WTC11 (cell line): ENCODE measurements around the gene LHPP. TPM values are rescaled to one million over a fixed set of nuclear protein-coding genes. Genes with fewer than 3 reads are reported as not detected.
A peak's percentile ranks its signal among the peaks of the same experiment; 100 is the strongest.

Experiments
- ATAC-seq: fragments of 200-7000 bp; cut with Tn5 transposase; 2 replicates; pipeline ENCODE4 v1.10.0; 2021; ENCODE audit warnings: mild to moderate bottlenecking, moderate library complexity
- CTCF ChIA-PET: fragments of 300-600 bp; sonication (Branson Sonifier 250); formaldehyde crosslinking; loops from one replicate; lab custom pipeline; 2021; ENCODE audit warnings: antibody characterized with exemption; lab: Charles Lee
- POLR2A ChIA-PET: fragments of 350-600 bp; sonication (Branson Sonifier 250); formaldehyde crosslinking; loops from one replicate; lab custom pipeline; 2021; ENCODE audit warnings: antibody characterized with exemption; lab: Charles Lee
- DNase-seq: peaks from one replicate; pipeline ENCODE4 v3.0.0; 2021; ENCODE audit warnings: low spot score
- H3K27ac Mint-ChIP-seq: 2 replicates; pipeline ENCODE4 v1.8.0; 2021; ENCODE audit warnings: mixed read lengths
- H3K27me3 Mint-ChIP-seq: 2 replicates; pipeline ENCODE4 v1.8.0; 2021; ENCODE audit warnings: low read depth, mild to moderate bottlenecking, moderate library complexity, mixed read lengths
- H3K36me3 Mint-ChIP-seq: 2 replicates; pipeline ENCODE4 v1.8.0; 2021; ENCODE audit warnings: mixed read lengths
- H3K4me1 Mint-ChIP-seq: 2 replicates; pipeline ENCODE4 v1.8.0; 2022; ENCODE audit warnings: mixed read lengths
- H3K4me3 Mint-ChIP-seq: 2 replicates; pipeline ENCODE4 v1.8.0; 2021; ENCODE audit warnings: mild to moderate bottlenecking, moderate library complexity, mixed read lengths
- H3K9me3 Mint-ChIP-seq: 2 replicates; pipeline ENCODE4 v1.8.0; 2021; ENCODE audit warnings: mixed read lengths
- AFF4 ChIP-seq: sonication (generic); formaldehyde crosslinking; IDR thresholded peaks from 2 replicates; pipeline ENCODE4 v1.8.1; 2023; ENCODE audit warnings: mild to moderate bottlenecking, missing genetic modification reagents, borderline replicate concordance
- ARID4B ChIP-seq: sonication (generic); formaldehyde crosslinking; IDR thresholded peaks from 2 replicates; pipeline ENCODE4 v1.8.0; 2023; ENCODE audit warnings: missing genetic modification reagents, mild to moderate bottlenecking, borderline replicate concordance
- CTCF ChIP-seq: fragments of 200-600 bp; IDR thresholded peaks from 2 replicates; pipeline ENCODE4 v1.8.0; 2022; ENCODE audit warnings: antibody characterized with exemption
- KAT7 ChIP-seq: sonication (generic); formaldehyde crosslinking; IDR thresholded peaks from 2 replicates; pipeline ENCODE4 v1.8.1; 2023; ENCODE audit warnings: missing genetic modification reagents, mild to moderate bottlenecking, borderline replicate concordance
- MLX ChIP-seq: sonication (generic); formaldehyde crosslinking; IDR thresholded peaks from 2 replicates; pipeline ENCODE4 v1.8.1; 2023; ENCODE audit warnings: mild to moderate bottlenecking, missing genetic modification reagents, moderate library complexity
- ZMAT4 ChIP-seq: fragments of 250-450 bp; sonication (Bioruptor Pico); IDR thresholded peaks from 2 replicates; pipeline ENCODE4 v1.9.0; 2021; ENCODE audit warnings: mild to moderate bottlenecking
- ZNF416 ChIP-seq: fragments of 250-450 bp; sonication (Bioruptor Pico); IDR thresholded peaks from 2 replicates; pipeline ENCODE4 v1.9.0; 2021; ENCODE audit warnings: mild to moderate bottlenecking, inconsistent platforms
- total RNA-seq: library from RNA; stranded (reverse); gene quantifications from 3 replicates; pipeline ENCODE4 v1.2.3, GENCODE V29; 2021

The LHPP gene
- total RNA-seq, 1 experiment from 2014 or later, result 33.2 TPM

GRCh38 chr10:124598773-124599587, 137.4 kb downstream of the LHPP start:
- Mint-ChIP-seq H3K4me3 (no peak overlapping the region), H3K4me1 (no peaks in the 10 kb centered on the region), H3K27ac (no peak overlapping the region), H3K27me3 (no peaks in the 10 kb centered on the region), H3K9me3 (no peaks in the 10 kb centered on the region), H3K36me3 (no peaks in the 10 kb centered on the region)
- ChIA-PET POLR2A (no interaction called here), CTCF (no interaction called here)
- no peak for DNase-seq
- TF ChIP-seq ZNF416 (CRISPR knock-in tag) (no peak), ZMAT4 (CRISPR knock-in tag) (no peak), CTCF (no peak), KAT7 (no peak), ARID4B (CRISPR knock-in tag) (no peak)
- no peak for ATAC-seq

GRCh38 chr10:124599588-124600050, 138.0 kb downstream of the LHPP start:
- H3K9me3 Mint-ChIP-seq, result no peaks in the 10 kb centered on the region
- H3K4me3 Mint-ChIP-seq, result no peak overlapping the region
- TF ChIP-seq MLX (CRISPR knock-in tag) (no peak), AFF4 (CRISPR knock-in tag) (no peak)
- H3K4me1 Mint-ChIP-seq, result no peaks in the 10 kb centered on the region
- CTCF ChIA-PET, result no interaction called here
- ATAC-seq, result no peak
- H3K27ac Mint-ChIP-seq, result peak overlapping the region; percentile 47; the same call in 1 of the 2 replicates
- POLR2A ChIA-PET, result no interaction called here
- H3K27me3 Mint-ChIP-seq, result no peaks in the 10 kb centered on the region
- DNase-seq, result no peak
- no peaks in the 10 kb centered on the region for H3K36me3 Mint-ChIP-seq
